H1 (cell line): ENCODE results near the gene MYH11. TPM values are rescaled to one million over a fixed set of nuclear protein-coding genes. Genes with fewer than 3 reads are reported as not detected.

Source experiments
- CTCF ChIA-PET: fragments of 300-600 bp; sonication (Branson Sonifier 250); formaldehyde crosslinking; loops from one replicate; lab custom pipeline; 2021; ENCODE audit not compliant: partially characterized antibody; lab: Charles Lee
- POLR2A ChIA-PET: fragments of 300-600 bp; sonication (Branson Sonifier 250); formaldehyde crosslinking; loops from one replicate; lab custom pipeline; 2021; ENCODE audit warnings: inconsistent platforms; ENCODE audit not compliant: partially characterized antibody; lab: Charles Lee
- DNase-seq, 2 experiments: peaks; one replicate each; pipeline versions ENCODE4 v3.0.0 to v3.0.0-alpha.2; 2010 to 2022; ENCODE audit warnings: low spot score in 2 of 2, low read depth in 1 of 2, mixed read lengths in 1 of 2
- FAIRE-seq: peaks from 2 replicates; lab custom pipeline; 2011; peaks lifted over from hg19 to GRCh38; lab: Jason Lieb, UNC
- H2AFZ ChIP-seq: 2 replicates; pipeline ENCODE4 v1.8.1; 2012; ENCODE audit warnings: low read length, inconsistent platforms
- H2AK5ac ChIP-seq: 2 replicates; pipeline ENCODE4 v1.6.1; 2013; ENCODE audit warnings: low read depth, low read length
- H2BK120ac ChIP-seq: replicated peaks from 2 replicates; pipeline ENCODE3; 2013; ENCODE audit warnings: low read depth, low read length, inconsistent platforms
- H2BK12ac ChIP-seq: 2 replicates; pipeline ENCODE4 v1.6.1; 2013; ENCODE audit warnings: low read depth, low read length
- H2BK15ac ChIP-seq: 2 replicates; pipeline ENCODE4 v1.6.1; 2013; ENCODE audit warnings: low read length
- H2BK20ac ChIP-seq: 2 replicates; pipeline ENCODE4 v1.6.1; 2013; ENCODE audit warnings: low read length
- H2BK5ac ChIP-seq: 2 replicates; pipeline ENCODE4 v1.6.1; 2013; ENCODE audit warnings: low read depth, low read length
- H3K14ac ChIP-seq: 2 replicates; pipeline ENCODE4 v1.6.1; 2013; ENCODE audit warnings: inconsistent platforms; ENCODE audit not compliant: insufficient read length
- H3K18ac ChIP-seq: 2 replicates; pipeline ENCODE4 v1.6.1; 2013; ENCODE audit warnings: low read length; ENCODE audit errors: extremely low read depth
- H3K23ac ChIP-seq: 2 replicates; pipeline ENCODE4 v1.6.1; 2013; ENCODE audit warnings: inconsistent platforms; ENCODE audit not compliant: insufficient read length
- H3K23me2 ChIP-seq: 2 replicates; pipeline ENCODE4 v1.6.1; 2013; ENCODE audit warnings: low read depth, low read length
- H3K27ac ChIP-seq: 2 replicates; pipeline ENCODE4 v1.6.1; 2011; ENCODE audit warnings: low read depth, low read length, inconsistent platforms
- H3K27me3 ChIP-seq, 4 experiments: replicated peaks in 1 of 4; 1 replicate in 1 of 4; 2 replicates in 3 of 4; pipeline versions ENCODE4 v1.6.1 to v1.8.1; 2011 to 2013; ENCODE audit warnings: low read length in 3 of 4, mild to moderate bottlenecking in 3 of 4, inconsistent platforms in 2 of 4, mixed read lengths in 2 of 4, moderate library complexity in 1 of 4; ENCODE audit not compliant: control insufficient read depth in 3 of 4, insufficient read depth in 3 of 4; ENCODE audit errors: extremely low read depth in 1 of 4
- H3K36me3 ChIP-seq, 4 experiments: 2 replicates each; pipeline versions ENCODE4 v1.6.1 to v1.8.1; 2011 to 2013; ENCODE audit warnings: mild to moderate bottlenecking in 4 of 4, low read length in 3 of 4, moderate library complexity in 2 of 4, control low read depth in 1 of 4, inconsistent platforms in 1 of 4; ENCODE audit not compliant: insufficient read depth in 4 of 4, control insufficient read depth in 2 of 4
- H3K4ac ChIP-seq: replicated peaks from 2 replicates; pipeline ENCODE3; 2013; ENCODE audit warnings: low read length, low read depth, mixed read lengths, inconsistent platforms; ENCODE audit not compliant: insufficient read length
- H3K4me1 ChIP-seq, 4 experiments: replicated peaks in 1 of 4; 1 replicate in 1 of 4; 2 replicates in 3 of 4; pipeline versions ENCODE4 v1.6.1 to v1.8.1; 2011 to 2013; ENCODE audit warnings: low read length in 3 of 4, inconsistent platforms in 2 of 4, mixed read lengths in 1 of 4; ENCODE audit not compliant: insufficient read depth in 4 of 4, control insufficient read depth in 3 of 4
- H3K4me2 ChIP-seq, 2 experiments: 2 replicates each; pipeline versions ENCODE4 v1.6.1 to v1.8.1; 2011 to 2013; ENCODE audit warnings: low read depth in 2 of 2, low read length in 2 of 2, control low read depth in 1 of 2, inconsistent platforms in 1 of 2, mild to moderate bottlenecking in 1 of 2; ENCODE audit not compliant: insufficient read depth in 1 of 2
- H3K4me3 ChIP-seq, 4 experiments: fragments of 200-600, 300-600 bp in 1 of 4; sonication (generic), shearing (Covaris generic), sonication (Bioruptor Twin) in 1 of 4; 2 replicates each; pipeline versions ENCODE4 v1.5.1 to v1.8.1; 2011 to 2016; ENCODE audit warnings: low read length in 4 of 4, low read depth in 3 of 4, control low read depth in 2 of 4, inconsistent platforms in 2 of 4, mild to moderate bottlenecking in 2 of 4, mixed read lengths in 1 of 4, moderate library complexity in 1 of 4; ENCODE audit not compliant: insufficient read depth in 2 of 4; ENCODE audit errors: extremely low read depth in 1 of 4
- H3K56ac ChIP-seq: replicated peaks from 2 replicates; pipeline ENCODE3; 2013; ENCODE audit warnings: low read depth, mild to moderate bottlenecking, mixed read lengths, low read length, inconsistent platforms; ENCODE audit not compliant: insufficient read length
- H3K79me1 ChIP-seq: 2 replicates; pipeline ENCODE4 v1.6.1; 2013; ENCODE audit warnings: low read depth, low read length, control low read depth
- H3K79me2 ChIP-seq, 2 experiments: 2 replicates each; pipeline versions ENCODE4 v1.6.1 to v1.8.1; 2012 to 2013; ENCODE audit warnings: low read length in 2 of 2, mild to moderate bottlenecking in 2 of 2, inconsistent platforms in 1 of 2; ENCODE audit not compliant: insufficient read depth in 2 of 2, control insufficient read depth in 1 of 2
- H3K9ac ChIP-seq, 4 experiments: replicated peaks in 1 of 4; 1 replicate in 1 of 4; 2 replicates in 3 of 4; pipeline versions ENCODE4 v1.6.1 to v1.8.1; 2011 to 2013; ENCODE audit warnings: low read depth in 3 of 4, low read length in 3 of 4, control low read depth in 2 of 4, mild to moderate bottlenecking in 2 of 4, moderate library complexity in 2 of 4, inconsistent platforms in 1 of 4; ENCODE audit errors: extremely low read depth in 1 of 4
- H3K9me3 ChIP-seq, 2 experiments: 2 replicates each; pipeline versions ENCODE4 v1.6.1 to v1.8.1; 2012 to 2013; ENCODE audit warnings: mild to moderate bottlenecking in 2 of 2, moderate library complexity in 2 of 2, control low read depth in 1 of 2, inconsistent platforms in 1 of 2, low read depth in 1 of 2, low read length in 1 of 2, mixed read lengths in 1 of 2; ENCODE audit not compliant: insufficient read depth in 2 of 2
- H4K20me1 ChIP-seq, 2 experiments: replicated peaks in 1 of 2; 2 replicates each; pipeline versions ENCODE3 to v1.8.1; 2011 to 2013; ENCODE audit warnings: inconsistent platforms in 2 of 2, low read length in 2 of 2, mild to moderate bottlenecking in 1 of 2; ENCODE audit not compliant: insufficient read depth in 2 of 2, control insufficient read depth in 1 of 2
- H4K5ac ChIP-seq: 2 replicates; pipeline ENCODE4 v1.6.1; 2013; ENCODE audit warnings: low read length, low read depth, mixed read lengths, inconsistent platforms; ENCODE audit not compliant: insufficient read length
- H4K8ac ChIP-seq: 2 replicates; pipeline ENCODE4 v1.8.0; 2013; ENCODE audit warnings: mild to moderate bottlenecking, moderate library complexity, low read length, inconsistent platforms; ENCODE audit not compliant: insufficient read depth; ENCODE audit errors: extremely low read depth
- H4K91ac ChIP-seq: replicated peaks from 2 replicates; pipeline ENCODE3; 2013; ENCODE audit warnings: low read length, mixed read lengths, inconsistent platforms; ENCODE audit not compliant: insufficient read length
- BRCA1 ChIP-seq: IDR thresholded peaks from 2 replicates; pipeline ENCODE4 v1.6.1; 2012; ENCODE audit warnings: low read depth, low read length, improper control_type of control experiment
- RNF2 ChIP-seq: fragments of 200-900, 300-1000 bp; sonication (generic); IDR thresholded peaks from 2 replicates; pipeline ENCODE4 v1.7.1; 2016; ENCODE audit warnings: borderline replicate concordance, low read depth, mild to moderate bottlenecking, antibody characterized with exemption, low read length; ENCODE audit not compliant: poor library complexity, severe bottlenecking; ENCODE audit errors: missing control alignments
- TAF7 ChIP-seq: optimal IDR thresholded peaks from 2 replicates; pipeline ENCODE3; 2011; ENCODE audit warnings: low read depth, mild to moderate bottlenecking, inconsistent platforms, low read length, moderate library complexity, borderline replicate concordance
- WGBS, 2 experiments: shearing (Covaris generic) in 1 of 2; methylation state at CpG; one replicate each; pipeline versions ENCODE4 v1.1.6 to v1.1.7; 2013 to 2015; ENCODE audit warnings: low lambda C conversion rate in 2 of 2, mixed read lengths in 2 of 2, inconsistent platforms in 1 of 2, low coverage in 1 of 2, missing lambda C conversion rate in 1 of 2; ENCODE audit not compliant: insufficient replicate concordance in 2 of 2, insufficient coverage in 1 of 2, insufficient read length in 1 of 2; ENCODE audit errors: extremely low coverage in 1 of 2, missing lambda C conversion rate in 1 of 2; 5-methylcytosine and 5-hydroxymethylcytosine counted together
- polyA plus RNA-seq, 7 experiments: library from polyadenylated mRNA; depleted of rRNA in 3 of 7; stranded (reverse) in 5 of 7; unstranded in 2 of 7; fragments of >200 nt in 5 of 7; fragments of 200-250 nt in 2 of 7; gene quantifications; 1 replicate in 5 of 7; 2 replicates in 1 of 7; 4 replicates in 1 of 7; pipeline versions ENCODE4 v1.2.1 to v1.2.3, GENCODE V29; 2011 to 2013; ENCODE audit warnings: missing spikeins in 2 of 7, mixed read lengths in 2 of 7
- total RNA-seq: library from RNA; stranded (reverse); fragmentation: NEBNext Ultra II Directional; extraction: Animal tissue kit (Norgen Biotek cat#: 25700); gene quantifications from 2 replicates; pipeline ENCODE4 v1.2.1, GENCODE V29; 2021

The MYH11 gene
- total and polyA plus RNA-seq, 2 of the 8 experiments (the other 6 are each of a cell fraction or from before 2014, with no cell fraction given): 0.11 to 0.78 TPM

DNA sequence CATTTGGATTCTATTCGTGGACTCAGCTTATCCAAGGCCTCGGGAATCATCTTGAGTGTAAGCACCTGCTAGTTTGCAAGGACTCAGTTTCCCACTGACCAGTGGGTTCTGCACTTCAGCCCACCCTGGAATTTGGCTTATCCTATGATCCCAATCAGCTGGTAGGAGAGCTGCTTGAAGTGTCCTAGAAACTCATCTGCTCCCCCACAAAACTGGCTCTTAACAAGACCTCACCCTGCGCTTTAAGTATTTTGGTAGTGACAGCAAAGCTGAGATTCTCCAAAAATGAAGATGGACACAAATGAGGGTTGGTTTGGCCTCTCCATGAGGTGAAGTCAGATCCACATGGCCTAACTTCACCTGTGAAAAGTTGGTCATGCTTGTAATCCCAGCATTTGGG is 149.5 kb downstream of the MYH11 start:
- H3K4me1 ChIP-seq: no peaks in the 10 kb centered on the region; a peak in 1 of 7 replicates
- H3K36me3 ChIP-seq: peaks cover 0 to 4% (median 0%) of the 10 kb centered on the region in 4 experiments; a peak in 1 of 8 replicates
- 95% methylated on average over 3 of the region's 3 CpGs; no CpG with 5 or more reads in 1 of the 2 experiments for WGBS, 2 experiments
- no peaks in the 10 kb centered on the region for H3K9me3 ChIP-seq
- H2BK20ac ChIP-seq: no peak overlapping the region
- no peak overlapping the region for H2AFZ ChIP-seq
- no peak overlapping the region for H3K4me3 ChIP-seq
- no peak for FAIRE-seq
- no peaks in the 10 kb centered on the region for H3K79me1 ChIP-seq
- no peak overlapping the region for H4K8ac ChIP-seq
- no peak for DNase-seq
- H2BK15ac ChIP-seq: no peak overlapping the region
- H3K23me2 ChIP-seq: no peaks in the 10 kb centered on the region
- H2BK12ac ChIP-seq: no peak overlapping the region
- H3K56ac ChIP-seq: no peak overlapping the region
- no peaks in the 10 kb centered on the region for H3K27me3 ChIP-seq
- H3K14ac ChIP-seq: no peak overlapping the region
- no peak overlapping the region for H3K18ac ChIP-seq
- no peak overlapping the region for H3K4me2 ChIP-seq
- CTCF ChIA-PET: interaction anchor here (1.2 to 4.2 kb wide), 4 partner anchors 11 to 487 kb away, joined by 3 to 28 read pairs (median 4); no protein-coding TSS in a partner anchor
- no peak overlapping the region for H3K4ac ChIP-seq
- no peak overlapping the region for H2AK5ac ChIP-seq
- H3K79me2 ChIP-seq: no peaks in the 10 kb centered on the region
- TF ChIP-seq RNF2 (no peak), TAF7 (no peak), BRCA1 (no peak)
- H3K27ac ChIP-seq: no peak overlapping the region
- peaks cover 0 to 2% of the 10 kb centered on the region in 2 experiments for H4K20me1 ChIP-seq
- no peak overlapping the region for H3K23ac ChIP-seq
- H2BK5ac ChIP-seq: no peak overlapping the region
- no peak overlapping the region for H3K9ac ChIP-seq
- H4K5ac ChIP-seq: no peak overlapping the region
- no peak overlapping the region for H2BK120ac ChIP-seq
- POLR2A ChIA-PET: interaction anchor here (0.9 kb wide), 1 partner anchor 10 kb away, joined by 3 read pairs; no protein-coding TSS in a partner anchor
- no peak overlapping the region for H4K91ac ChIP-seq
